Right renal pelvis (tissue), 4 donors: Measurements from ENCODE around the gene HTRA2. TPM values are rescaled to one million over a fixed set of nuclear protein-coding genes. Genes with fewer than 3 reads are reported as not detected.

Experiments
- DNase-seq, 4 donors: peaks; one replicate each; pipeline ENCODE4 v3.0.0-alpha.2; 2013; ENCODE audit warnings: low read depth in 4 of 4, low spot score in 3 of 4, missing footprints in 1 of 4
- polyA plus RNA-seq, 4 donors: library from polyadenylated mRNA; unstranded; fragments of 120-200 nt; gene quantifications; one replicate each; pipeline ENCODE4 v1.2.1, GENCODE V29; 2013; ENCODE audit not compliant: insufficient read length in 4 of 4

HTRA2 gene
- polyA plus RNA-seq, 4 donors = 33.8 to 39.3 (median 37.6) TPM

GRCh38 chr2:74581463-74581862 is 51.7 kb downstream of the HTRA2 start:
- DNase-seq = no peak

- DNase-seq = no peak
Observed at GRCh38 chr2:74582184-74582583, 52.5 kb downstream of the HTRA2 start.

Other genes with a start within 250 kb of the HTRA2 start
- gene SLC4A5, start 186.5 kb upstream of the HTRA2 start, polyA plus RNA-seq = 1 to 10 TPM; 1.8 to 3.1 (median 2.3) TPM
- gene DCTN1, start 149.6 kb upstream of the HTRA2 start, polyA plus RNA-seq = 100 to 1,000 TPM; 146 to 166 (median 153) TPM
- 1 to 10 TPM; 5.0 to 9.5 (median 7.2) TPM for gene C2orf81, start 108.3 kb upstream of the HTRA2 start, polyA plus RNA-seq
- gene WDR54, start 108.2 kb upstream of the HTRA2 start, polyA plus RNA-seq = 10 to 100 TPM; 36.7 to 44.2 (median 40.9) TPM
- gene RTKN, start 88.0 kb upstream of the HTRA2 start, polyA plus RNA-seq = 10 to 100 TPM; 62.1 to 79.9 (median 66.2) TPM
- gene INO80B, start 74.8 kb upstream of the HTRA2 start, polyA plus RNA-seq = 10 to 100 TPM; 20.2 to 29.5 (median 24.5) TPM
- 100 to 1,000 TPM in 3 of 4 donors, 10 to 100 TPM in 1; 94.9 to 132 (median 109) TPM for gene WBP1, start 71.5 kb upstream of the HTRA2 start, polyA plus RNA-seq
- gene MOGS, start 64.6 kb upstream of the HTRA2 start, polyA plus RNA-seq = 10 to 100 TPM; 47.9 to 58.5 (median 53.1) TPM
- gene MRPL53, start 57.3 kb upstream of the HTRA2 start, polyA plus RNA-seq = 10 to 100 TPM; 36.6 to 67.9 (median 44.6) TPM
- 10 to 100 TPM in 2 of 4 donors, 1 to 10 TPM in 2; 8.0 to 12.1 (median 10.1) TPM for gene CCDC142, start 46.9 kb upstream of the HTRA2 start, polyA plus RNA-seq
- gene TTC31, start 46.9 kb upstream of the HTRA2 start, polyA plus RNA-seq = 10 to 100 TPM; 27.5 to 32.6 (median 31.2) TPM
- 1 to 10 TPM; 1.9 to 4.0 (median 3.2) TPM for gene LBX2, start 30.3 kb upstream of the HTRA2 start, polyA plus RNA-seq
- 10 to 100 TPM; 23.7 to 30.3 (median 25.8) TPM for gene PCGF1, start 22.2 kb upstream of the HTRA2 start, polyA plus RNA-seq
- gene TLX2, start 15.5 kb upstream of the HTRA2 start, polyA plus RNA-seq = under 1 TPM in 1 of 4 donors, not detected in 3; 0.26 TPM
- gene DQX1, start 3.7 kb upstream of the HTRA2 start, polyA plus RNA-seq = under 1 TPM; 0.19 to 0.56 (median 0.53) TPM
- 100 to 1,000 TPM in 3 of 4 donors, 10 to 100 TPM in 1; 95.8 to 113 (median 110) TPM for gene AUP1, start 227 bp upstream of the HTRA2 start, polyA plus RNA-seq
- 10 to 100 TPM in 3 of 4 donors, 1 to 10 TPM in 1; 9.2 to 11.3 (median 10.4) TPM for gene LOXL3, start 24.0 kb downstream of the HTRA2 start, polyA plus RNA-seq
- gene DOK1, start 24.8 kb downstream of the HTRA2 start, polyA plus RNA-seq = 10 to 100 TPM in 1 of 4 donors, 1 to 10 TPM in 3; 7.8 to 10.2 (median 8.7) TPM
- 1 to 10 TPM in 2 of 4 donors, under 1 TPM in 2; 0.40 to 1.5 (median 1.0) TPM for gene M1AP, start 118.4 kb downstream of the HTRA2 start, polyA plus RNA-seq
- gene SEMA4F, start 124.3 kb downstream of the HTRA2 start, polyA plus RNA-seq = 1 to 10 TPM; 6.7 to 8.1 (median 7.6) TPM